ENCODE measurements around the gene RPAP3.

DNA sequence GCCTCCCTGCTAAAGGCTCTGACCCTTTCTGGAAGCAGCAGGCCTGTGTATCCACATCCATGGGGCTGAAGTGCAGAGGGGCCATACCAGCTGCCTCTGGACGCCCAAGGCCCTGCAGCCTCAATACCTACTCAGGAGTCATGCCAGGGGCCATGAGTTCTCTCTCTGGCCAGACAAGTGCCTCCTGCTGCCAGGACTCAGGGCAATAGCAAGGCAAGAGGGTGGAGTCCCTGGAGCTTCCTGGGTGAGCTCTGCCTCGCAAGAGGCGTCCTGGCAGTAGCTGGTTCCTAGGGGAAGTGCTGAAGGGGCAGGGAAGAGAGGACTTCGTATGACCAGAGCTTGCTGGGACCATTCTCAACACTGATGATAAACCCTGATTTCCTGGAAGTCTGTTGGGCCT lies 30.4 kb upstream of the RPAP3 start:
- TF ChIP-seq POLR2A (IDR thresholded peaks at IDR 0.05) (no peak), EP300 (IDR thresholded peaks at IDR 0.05) (no peak), POLR2AphosphoS5 (IDR thresholded peaks at IDR 0.05) (no peak)
- TF ChIP-seq, protein P1, sequence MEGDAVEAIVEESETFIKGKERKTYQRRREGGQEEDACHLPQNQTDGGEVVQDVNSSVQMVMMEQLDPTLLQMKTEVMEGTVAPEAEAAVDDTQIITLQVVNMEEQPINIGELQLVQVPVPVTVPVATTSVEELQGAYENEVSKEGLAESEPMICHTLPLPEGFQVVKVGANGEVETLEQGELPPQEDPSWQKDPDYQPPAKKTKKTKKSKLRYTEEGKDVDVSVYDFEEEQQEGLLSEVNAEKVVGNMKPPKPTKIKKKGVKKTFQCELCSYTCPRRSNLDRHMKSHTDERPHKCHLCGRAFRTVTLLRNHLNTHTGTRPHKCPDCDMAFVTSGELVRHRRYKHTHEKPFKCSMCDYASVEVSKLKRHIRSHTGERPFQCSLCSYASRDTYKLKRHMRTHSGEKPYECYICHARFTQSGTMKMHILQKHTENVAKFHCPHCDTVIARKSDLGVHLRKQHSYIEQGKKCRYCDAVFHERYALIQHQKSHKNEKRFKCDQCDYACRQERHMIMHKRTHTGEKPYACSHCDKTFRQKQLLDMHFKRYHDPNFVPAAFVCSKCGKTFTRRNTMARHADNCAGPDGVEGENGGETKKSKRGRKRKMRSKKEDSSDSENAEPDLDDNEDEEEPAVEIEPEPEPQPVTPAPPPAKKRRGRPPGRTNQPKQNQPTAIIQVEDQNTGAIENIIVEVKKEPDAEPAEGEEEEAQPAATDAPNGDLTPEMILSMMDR (IDR thresholded peaks at IDR 0.05), result no peak
